ENCODE measurements around the gene NACC1. TPM values are rescaled to one million over a fixed set of nuclear protein-coding genes. Genes with fewer than 3 reads are reported as not detected.
A peak's percentile ranks its signal among the peaks of the same experiment; 100 is the strongest.

The NACC1 gene
- total RNA-seq, 1 donor from 2014 or later, result 68.6 TPM

DNA sequence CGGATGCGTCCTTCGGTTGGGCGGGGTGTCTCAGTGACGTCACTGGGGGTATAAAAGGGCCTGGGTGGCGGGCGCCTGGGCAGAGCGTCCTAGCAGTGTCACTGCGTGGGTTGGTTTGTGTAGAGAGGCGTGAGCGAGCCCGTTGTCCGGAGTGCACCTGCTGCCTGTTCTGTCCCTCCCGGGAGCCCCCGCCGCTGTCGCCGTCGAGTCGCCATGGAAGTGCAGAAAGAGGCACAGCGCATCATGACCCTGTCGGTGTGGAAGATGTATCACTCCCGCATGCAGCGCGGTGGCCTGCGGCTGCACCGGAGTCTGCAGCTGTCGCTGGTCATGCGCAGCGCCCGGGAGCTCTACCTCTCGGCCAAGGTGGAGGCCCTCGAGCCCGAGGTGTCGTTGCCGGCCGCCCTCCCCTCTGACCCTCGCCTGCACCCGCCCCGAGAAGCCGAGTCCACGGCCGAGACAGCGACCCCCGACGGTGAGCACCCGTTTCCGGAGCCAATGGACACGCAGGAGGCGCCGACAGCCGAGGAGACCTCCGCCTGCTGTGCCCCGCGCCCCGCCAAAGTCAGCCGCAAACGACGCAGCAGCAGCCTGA, 35.0 kb downstream of the NACC1 start:
- no peaks in the 10 kb centered on the region for H3K36me3 Mint-ChIP-seq (ENCODE audit: unreplicated experiment)

GRCh38 chr19:13153569-13154240, 35.6 kb downstream of the NACC1 start:
- no peak for TF ChIP-seq CTCF (IDR thresholded peaks at IDR 0.05; ENCODE audit: partially characterized antibody, unreplicated experiment)
- Mint-ChIP-seq H3K27ac (ENCODE audit: unreplicated experiment) (peak overlapping the region; percentile 98), H3K36me3 (ENCODE audit: unreplicated experiment) (no peaks in the 10 kb centered on the region), H3K9me3 (ENCODE audit: unreplicated experiment) (peaks cover 32% of the 10 kb centered on the region), H3K27me3 (ENCODE audit: unreplicated experiment) (peaks cover 34% of the 10 kb centered on the region), H3K4me3 (ENCODE audit: unreplicated experiment) (peak overlapping the region; percentile 96), H3K4me1 (ENCODE audit: low read depth, unreplicated experiment) (peaks cover 7% of the 10 kb centered on the region)
- DNase-seq, result peak; percentile 53

More for the DNA sequence above, 35.0 kb downstream of the NACC1 start:
- Mint-ChIP-seq H3K4me1 (ENCODE audit: low read depth, unreplicated experiment) (peaks cover 8% of the 10 kb centered on the region), H3K9me3 (ENCODE audit: unreplicated experiment) (peaks cover 34% of the 10 kb centered on the region), H3K27ac (ENCODE audit: unreplicated experiment) (peak overlapping the region; percentile 98), H3K27me3 (ENCODE audit: unreplicated experiment) (peaks cover 37% of the 10 kb centered on the region), H3K4me3 (ENCODE audit: unreplicated experiment) (peak overlapping the region; percentile 96)
- no peak for TF ChIP-seq CTCF (IDR thresholded peaks at IDR 0.05; ENCODE audit: partially characterized antibody, unreplicated experiment)
- DNase-seq, result peak; percentile 95

GRCh38 chr19:13154241-13154778, 36.2 kb downstream of the NACC1 start:
- Mint-ChIP-seq H3K27me3 (ENCODE audit: unreplicated experiment) (peaks cover 34% of the 10 kb centered on the region), H3K4me3 (ENCODE audit: unreplicated experiment) (peak overlapping the region; percentile 93), H3K9me3 (ENCODE audit: unreplicated experiment) (peaks cover 32% of the 10 kb centered on the region), H3K36me3 (ENCODE audit: unreplicated experiment) (no peaks in the 10 kb centered on the region), H3K4me1 (ENCODE audit: low read depth, unreplicated experiment) (peaks cover 6% of the 10 kb centered on the region), H3K27ac (ENCODE audit: unreplicated experiment) (peak overlapping the region; percentile 98)
- DNase-seq, result peak; percentile 43
- no peak for TF ChIP-seq CTCF (IDR thresholded peaks at IDR 0.05; ENCODE audit: partially characterized antibody, unreplicated experiment)

GRCh38 chr19:13154911-13155471, 36.9 kb downstream of the NACC1 start:
- H3K36me3 Mint-ChIP-seq (ENCODE audit: unreplicated experiment), result no peaks in the 10 kb centered on the region
- TF ChIP-seq CTCF (IDR thresholded peaks at IDR 0.05; ENCODE audit: partially characterized antibody, unreplicated experiment), result no peak
- peak overlapping the region; percentile 93 for H3K4me3 Mint-ChIP-seq (ENCODE audit: unreplicated experiment)
- peak overlapping the region; percentile 98 for H3K27ac Mint-ChIP-seq (ENCODE audit: unreplicated experiment)
- H3K4me1 Mint-ChIP-seq (ENCODE audit: low read depth, unreplicated experiment), result peaks cover 6% of the 10 kb centered on the region
- H3K9me3 Mint-ChIP-seq (ENCODE audit: unreplicated experiment), result peaks cover 28% of the 10 kb centered on the region
- DNase-seq, result peak; percentile 69
- H3K27me3 Mint-ChIP-seq (ENCODE audit: unreplicated experiment), result peaks cover 32% of the 10 kb centered on the region

Measured in glutamatergic neuron (in vitro differentiated cells).